AG10803 (cell line): Measurements from ENCODE around the gene ECEL1.
"Not testable (repeated sequence)": the region's sequence is repeated elsewhere in the genome, so short reads cannot be mapped to it uniquely, and the experiment has no call there.

Experiments used
- DNase-seq: peaks from one replicate; pipeline ENCODE4 v3.0.0; 2010; ENCODE audit warnings: low read depth
- H3K4me3 ChIP-seq: 2 replicates; pipeline ENCODE4 v1.5.1; 2011; ENCODE audit warnings: mild to moderate bottlenecking, low read length, control low read depth
- TF ChIP-seq, protein P1 (sequence below): conservative IDR thresholded peaks from 2 replicates; pipeline ENCODE4 v1.5.1; 2011; ENCODE audit warnings: mild to moderate bottlenecking, low read length, control low read depth, inconsistent platforms

ECEL1 gene

DNA sequence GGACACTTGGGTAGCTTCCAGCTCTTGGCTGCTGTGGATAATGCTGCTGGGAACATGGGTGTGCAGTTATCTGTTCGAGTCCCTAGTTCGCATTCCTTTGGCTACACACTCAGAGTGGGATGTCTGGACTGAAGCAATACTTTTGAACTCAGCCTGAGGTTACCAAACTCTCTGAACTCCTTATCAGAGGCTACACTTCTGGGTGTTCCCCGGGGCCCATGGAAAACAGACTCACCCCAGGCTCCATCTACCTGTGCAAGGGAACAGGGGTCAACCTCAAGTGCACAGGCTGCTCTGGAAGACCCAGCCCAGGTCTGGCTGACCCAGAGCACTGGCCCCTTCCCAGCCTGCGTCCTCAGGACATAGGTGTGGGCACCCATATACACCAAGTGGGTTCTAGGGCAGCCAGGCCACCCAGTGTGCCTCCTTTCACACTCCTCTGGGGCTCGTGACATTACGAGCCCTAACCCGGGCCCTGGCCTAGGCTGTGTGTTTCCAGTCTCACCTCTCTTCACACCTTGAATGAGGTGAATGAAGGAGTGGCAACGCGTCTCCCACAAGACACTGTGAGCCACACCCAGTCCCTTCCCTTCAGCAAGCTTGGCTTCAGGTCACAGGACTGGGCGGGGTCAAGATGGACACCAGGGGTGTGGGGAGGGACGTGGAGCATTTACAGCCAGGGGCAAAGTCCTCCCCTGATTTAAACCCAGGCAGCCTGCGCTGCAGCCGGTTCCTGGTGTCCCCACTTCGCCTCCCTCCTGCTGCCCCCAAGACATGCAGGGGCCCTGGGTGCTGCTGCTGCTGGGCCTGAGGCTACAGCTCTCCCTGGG is 32.0 kb downstream of the ECEL1 start, which contains the start of gene ALPI:
TSS of gene ALPI (plus strand) at position 728 of the 830 bp plus-strand sequence. CDS start at position 775, 47 bp downstream.
- no peak for DNase-seq
- H3K4me3 ChIP-seq = no peak within 1 kb of the TSS
- TF ChIP-seq, protein P1, sequence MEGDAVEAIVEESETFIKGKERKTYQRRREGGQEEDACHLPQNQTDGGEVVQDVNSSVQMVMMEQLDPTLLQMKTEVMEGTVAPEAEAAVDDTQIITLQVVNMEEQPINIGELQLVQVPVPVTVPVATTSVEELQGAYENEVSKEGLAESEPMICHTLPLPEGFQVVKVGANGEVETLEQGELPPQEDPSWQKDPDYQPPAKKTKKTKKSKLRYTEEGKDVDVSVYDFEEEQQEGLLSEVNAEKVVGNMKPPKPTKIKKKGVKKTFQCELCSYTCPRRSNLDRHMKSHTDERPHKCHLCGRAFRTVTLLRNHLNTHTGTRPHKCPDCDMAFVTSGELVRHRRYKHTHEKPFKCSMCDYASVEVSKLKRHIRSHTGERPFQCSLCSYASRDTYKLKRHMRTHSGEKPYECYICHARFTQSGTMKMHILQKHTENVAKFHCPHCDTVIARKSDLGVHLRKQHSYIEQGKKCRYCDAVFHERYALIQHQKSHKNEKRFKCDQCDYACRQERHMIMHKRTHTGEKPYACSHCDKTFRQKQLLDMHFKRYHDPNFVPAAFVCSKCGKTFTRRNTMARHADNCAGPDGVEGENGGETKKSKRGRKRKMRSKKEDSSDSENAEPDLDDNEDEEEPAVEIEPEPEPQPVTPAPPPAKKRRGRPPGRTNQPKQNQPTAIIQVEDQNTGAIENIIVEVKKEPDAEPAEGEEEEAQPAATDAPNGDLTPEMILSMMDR = no peak

DNA sequence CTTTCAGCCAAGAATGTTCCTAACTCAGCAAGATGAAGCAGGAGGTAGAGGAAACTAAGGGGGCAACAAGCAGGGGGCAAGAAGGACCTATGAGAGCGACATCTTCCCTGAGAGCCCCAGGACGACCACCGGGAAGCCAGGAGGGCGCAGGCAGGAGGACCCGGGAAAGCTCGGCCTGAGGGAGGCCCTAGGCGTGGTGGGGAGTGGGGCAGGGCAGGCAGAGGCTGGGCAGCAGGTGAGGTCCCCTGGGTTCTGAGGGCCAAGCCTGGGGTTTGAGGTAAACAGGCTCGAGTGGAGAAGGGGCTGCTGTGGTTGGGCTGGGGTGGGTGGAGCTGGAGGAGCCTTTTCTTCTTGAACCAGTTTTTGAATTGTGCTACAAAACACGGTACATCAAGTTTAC is 33.0 kb downstream of the ECEL1 start:
- TF ChIP-seq, protein P1 = no peak
- no peak for DNase-seq
- H3K4me3 ChIP-seq = no peak overlapping the region

- not testable (repeated sequence) for H3K4me3 ChIP-seq, DNase-seq
These were observed 36.0 kb downstream of the ECEL1 start for GRCh38 chr2:232451645-232452044.

DNA sequence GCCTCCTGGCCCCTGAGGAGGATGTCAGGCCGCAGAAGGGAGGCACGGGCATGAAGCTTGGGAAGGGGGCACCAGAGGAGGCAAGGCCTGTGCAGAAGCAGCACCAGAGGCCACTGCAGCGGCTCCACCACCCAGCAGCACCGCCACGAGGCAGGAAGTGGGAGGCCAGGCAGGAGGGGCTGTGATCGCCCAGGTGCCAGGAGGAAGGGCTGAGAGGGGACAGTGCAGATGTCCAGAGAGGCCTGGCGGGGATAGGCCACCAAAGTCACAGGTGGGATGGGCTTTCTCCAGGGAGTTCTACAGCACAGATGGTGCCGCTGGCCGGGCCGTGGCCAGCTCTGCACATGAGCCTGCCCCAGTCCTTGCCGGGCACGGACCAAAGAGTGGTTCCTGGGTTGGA is 37.7 kb downstream of the ECEL1 start:
- DNase-seq = no peak
- TF ChIP-seq, protein P1 = no peak
- H3K4me3 ChIP-seq = no peak overlapping the region

GRCh38 chr2:232448304-232448690 is 39.3 kb downstream of the ECEL1 start:
- TF ChIP-seq, protein P1 = no peak

GRCh38 chr2:232447638-232448303 is 39.9 kb downstream of the ECEL1 start:
- H3K4me3 ChIP-seq = no peak overlapping the region
- TF ChIP-seq, protein P1 = no peak
- no peak for DNase-seq

More at GRCh38 chr2:232448304-232448690, 39.3 kb downstream of the ECEL1 start:
- no peak for DNase-seq
- H3K4me3 ChIP-seq = no peak overlapping the region

- TF ChIP-seq, protein P1 = no peak
- no peak for DNase-seq
- H3K4me3 ChIP-seq = no peak overlapping the region
These were observed 40.5 kb downstream of the ECEL1 start for GRCh38 chr2:232447091-232447620.

DNA sequence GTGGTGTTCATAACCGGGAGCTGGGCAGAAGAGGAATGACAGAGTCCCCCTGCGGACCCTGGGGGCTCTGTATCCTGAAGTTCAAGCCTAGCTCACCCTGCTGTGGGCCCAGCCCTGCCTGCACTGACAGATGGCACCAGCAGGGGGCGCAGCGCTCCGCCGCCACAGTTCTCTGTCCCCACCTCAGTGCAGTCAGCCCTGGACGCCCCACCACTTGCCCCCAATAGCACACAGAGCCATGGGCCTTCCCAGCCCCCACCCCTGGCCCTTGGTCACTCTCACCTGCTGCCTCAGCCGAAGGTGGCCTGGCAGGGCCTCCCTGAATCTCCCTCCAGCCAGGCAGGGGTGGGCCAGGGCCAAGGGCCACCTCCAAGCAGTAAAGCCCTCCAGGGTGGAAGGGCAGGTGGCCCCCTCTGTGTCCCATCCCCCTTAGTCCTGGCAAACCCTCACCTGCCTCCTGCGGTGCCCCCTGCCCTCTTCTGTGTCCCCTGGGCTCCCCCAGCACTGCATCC is 41.3 kb downstream of the ECEL1 start:
- not testable (repeated sequence) for DNase-seq, H3K4me3 ChIP-seq

DNA sequence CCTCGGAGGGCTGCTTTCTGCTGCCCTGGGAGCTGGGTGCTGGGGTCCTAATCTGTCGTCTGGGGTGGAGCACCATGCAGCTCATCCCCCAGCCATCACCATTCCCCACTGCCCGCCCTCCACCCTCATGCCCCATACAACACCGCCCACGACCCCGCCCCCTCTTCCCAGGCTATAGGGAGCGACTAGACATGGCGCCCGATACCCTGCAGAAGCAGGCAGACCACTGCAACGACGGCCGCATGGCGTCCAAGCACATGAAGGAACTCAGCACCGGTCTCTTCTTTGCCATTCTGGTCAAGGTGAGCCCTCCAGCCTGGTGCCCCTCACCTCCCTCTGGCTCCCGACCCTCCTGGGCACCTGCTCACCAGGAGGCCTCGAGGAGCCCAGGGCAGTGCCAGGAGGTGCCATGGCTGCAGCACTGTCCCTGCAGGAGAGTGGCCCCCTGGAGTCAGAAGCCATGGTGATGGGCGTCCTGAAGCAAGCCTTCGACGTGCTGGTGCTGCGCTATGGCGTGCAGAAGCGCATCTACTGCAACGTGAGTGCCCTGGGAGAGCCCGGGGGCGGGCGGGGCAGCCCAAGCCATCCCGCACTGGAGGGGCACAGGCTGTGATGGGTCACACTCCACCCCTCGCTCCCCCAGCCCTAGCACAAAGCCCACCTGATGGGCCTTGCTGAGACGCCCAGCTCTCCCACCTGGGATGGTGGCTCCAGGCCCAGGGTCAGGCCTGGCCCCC is 42.3 kb downstream of the ECEL1 start:
- DNase-seq = not testable (repeated sequence)

More for the DNA sequence above, 42.3 kb downstream of the ECEL1 start:
- not testable (repeated sequence) for H3K4me3 ChIP-seq
